ENCODE measurements around the gene CD160.
"Not testable (repeated sequence)": the region's sequence is repeated elsewhere in the genome, so short reads cannot be mapped to it uniquely, and the experiment has no call there.

Gene CD160

GRCh38 chr1:145719230-145720079 lies at the start of gene CD160:
Gene CD160 (plus strand): TSS chr1:145719499. CDS start chr1:145728328, 8,829 bp downstream.
- no peak within 1 kb of the TSS for H3K27ac ChIP-seq
- no peak for TF ChIP-seq CTCF (conservative IDR thresholded peaks at IDR 0.05)

- H3K27ac ChIP-seq: not testable (repeated sequence)
These were observed 48.1 kb upstream of the CD160 start for GRCh38 chr1:145670995-145671745.

GRCh38 chr1:145673217-145673616 lies 46.1 kb upstream of the CD160 start:
- not testable (repeated sequence) for H3K27ac ChIP-seq

GRCh38 chr1:145684858-145685257 lies 34.4 kb upstream of the CD160 start:
- not testable (repeated sequence) for H3K27ac ChIP-seq

- not testable (repeated sequence) for H3K27ac ChIP-seq
These were observed 33.2 kb upstream of the CD160 start for GRCh38 chr1:145686078-145686477.

GRCh38 chr1:145688328-145688727 lies 31.0 kb upstream of the CD160 start:
- TF ChIP-seq CTCF (conservative IDR thresholded peaks at IDR 0.05): no peak
- no peak overlapping the region for H3K27ac ChIP-seq

GRCh38 chr1:145688924-145689323 lies 30.4 kb upstream of the CD160 start:
- H3K27ac ChIP-seq: no peak overlapping the region
- TF ChIP-seq CTCF (conservative IDR thresholded peaks at IDR 0.05): no peak

- peak overlapping the region; percentile 48 for H3K27ac ChIP-seq
These were observed 29.4 kb upstream of the CD160 start for GRCh38 chr1:145689922-145690321.

More at GRCh38 chr1:145689922-145690321, 29.4 kb upstream of the CD160 start:
- no peak for TF ChIP-seq CTCF (conservative IDR thresholded peaks at IDR 0.05)

Measured in VCaP (cell line).